NOMO-1 (cell line): ENCODE results near the gene NGRN.
"Not testable (repeated sequence)": the region's sequence is repeated elsewhere in the genome, so short reads cannot be mapped to it uniquely, and the experiment has no call there.

ENCODE experiments used
- DNase-seq, 2 experiments: peaks; one replicate each; lab custom pipeline; 2025; ENCODE audit not compliant: unreplicated experiment in 2 of 2; lab: John Stamatoyannopoulos, UW

The NGRN gene

GRCh38 chr15:90233387-90234095 lies 31.9 kb upstream of the NGRN start, which contains the start of gene CIB1:
Gene CIB1, minus strand, starts transcription at chr15:90233941. Its CDS starts 56 bp downstream, at chr15:90233885.
- DNase-seq: peak; percentile 91 to 98

- DNase-seq: no peak
Observed at GRCh38 chr15:90234096-90234988, 31.1 kb upstream of the NGRN start, which contains the start of gene GDPGP1. Gene GDPGP1, plus strand, starts transcription at chr15:90234209. Its CDS starts 6,700 bp downstream, at chr15:90240909.

GRCh38 chr15:90239371-90239770 lies 26.1 kb upstream of the NGRN start:
- DNase-seq: no peak

GRCh38 chr15:90240856-90241255 lies 24.6 kb upstream of the NGRN start:
- DNase-seq: no peak

- no peak for DNase-seq
Observed at GRCh38 chr15:90241343-90242192, 23.9 kb upstream of the NGRN start.

- DNase-seq: no peak
Observed at GRCh38 chr15:90243943-90244639, 21.4 kb upstream of the NGRN start.

- DNase-seq: no peak
Observed at GRCh38 chr15:90248789-90249202, 16.7 kb upstream of the NGRN start.

- DNase-seq: peak; percentile 37 to 47
Observed at GRCh38 chr15:90249203-90249863, 16.1 kb upstream of the NGRN start, which contains the start of gene TTLL13. Gene TTLL13, plus strand, starts transcription at chr15:90249556. Its CDS starts 1,075 bp downstream, at chr15:90250631.

GRCh38 chr15:90257776-90258175 lies 7.7 kb upstream of the NGRN start:
- no peak for DNase-seq

- no peak for DNase-seq
Observed at GRCh38 chr15:90259524-90259923, 5.9 kb upstream of the NGRN start.

- DNase-seq: not testable (repeated sequence)
Observed at GRCh38 chr15:90260731-90261130, 4.7 kb upstream of the NGRN start.

GRCh38 chr15:90261811-90262210 lies 3.7 kb upstream of the NGRN start:
- DNase-seq: no peak

- no peak for DNase-seq
Observed at GRCh38 chr15:90262426-90262825, 3.0 kb upstream of the NGRN start.

- DNase-seq: peak; percentile 24 to 32
Observed at GRCh38 chr15:90264671-90265070, 801 bp upstream of the NGRN start.

GRCh38 chr15:90266061-90266431 lies 574 bp downstream of the NGRN start:
- DNase-seq: peak in 1 of 2 experiments; percentile 18

GRCh38 chr15:90266485-90266884 lies 1.0 kb downstream of the NGRN start:
- peak in 1 of 2 experiments; percentile 8 for DNase-seq

- DNase-seq: no peak
Observed at GRCh38 chr15:90268415-90268814, 2.9 kb downstream of the NGRN start.

GRCh38 chr15:90270502-90271150 lies 5.2 kb downstream of the NGRN start:
- no peak for DNase-seq
